NCI-H82 treated with DMSO at 0.1 percent for 48 hours (cell line): ENCODE measurements around the gene EEPD1.
A peak's percentile ranks its signal among the peaks of the same experiment; 100 is the strongest.
"Not testable (repeated sequence)": the region's sequence is repeated elsewhere in the genome, so short reads cannot be mapped to it uniquely, and the experiment has no call there.

Experiments used
- DNase-seq: peaks from one replicate; lab custom pipeline; 2025; ENCODE audit not compliant: unreplicated experiment; lab: John Stamatoyannopoulos, UW

The EEPD1 gene

GRCh38 chr7:36314491-36314890 lies 161.4 kb downstream of the EEPD1 start:
- DNase-seq = no peak

DNA sequence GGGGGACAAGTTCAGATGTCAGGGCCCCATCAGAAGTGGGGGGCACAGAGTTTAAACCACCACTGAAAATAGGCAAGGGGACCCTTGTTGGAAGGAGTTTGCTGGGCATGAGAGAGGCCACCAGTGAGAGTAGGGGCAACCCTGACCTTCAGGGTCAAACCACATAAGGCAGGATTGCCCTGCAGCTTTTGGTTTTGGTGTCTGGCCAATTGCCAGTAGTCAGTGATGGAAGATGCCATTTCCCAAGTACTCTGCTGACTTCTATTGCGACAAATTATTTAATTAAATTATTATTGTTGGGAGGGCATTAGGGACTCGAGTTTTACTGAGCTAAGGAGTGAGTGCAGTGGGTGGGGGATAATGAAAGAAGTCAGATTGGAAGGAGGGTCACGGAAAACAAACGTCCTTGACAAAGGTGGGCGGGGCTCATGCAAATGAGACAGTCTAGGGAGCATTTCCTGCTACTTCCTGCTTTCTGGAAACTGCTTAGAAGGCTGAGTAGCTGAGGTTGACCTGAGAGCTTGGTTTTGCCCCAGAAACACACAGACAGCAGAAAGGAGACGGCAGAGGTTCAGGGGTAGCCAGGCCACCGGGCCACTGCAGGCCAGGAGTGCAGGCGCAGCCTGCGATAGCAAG lies 162.4 kb downstream of the EEPD1 start:
- DNase-seq = no peak

GRCh38 chr7:36316319-36316718 lies 163.3 kb downstream of the EEPD1 start:
- DNase-seq = peak; percentile 3

GRCh38 chr7:36317276-36317675 lies 164.2 kb downstream of the EEPD1 start:
- DNase-seq = peak; percentile 38

DNA sequence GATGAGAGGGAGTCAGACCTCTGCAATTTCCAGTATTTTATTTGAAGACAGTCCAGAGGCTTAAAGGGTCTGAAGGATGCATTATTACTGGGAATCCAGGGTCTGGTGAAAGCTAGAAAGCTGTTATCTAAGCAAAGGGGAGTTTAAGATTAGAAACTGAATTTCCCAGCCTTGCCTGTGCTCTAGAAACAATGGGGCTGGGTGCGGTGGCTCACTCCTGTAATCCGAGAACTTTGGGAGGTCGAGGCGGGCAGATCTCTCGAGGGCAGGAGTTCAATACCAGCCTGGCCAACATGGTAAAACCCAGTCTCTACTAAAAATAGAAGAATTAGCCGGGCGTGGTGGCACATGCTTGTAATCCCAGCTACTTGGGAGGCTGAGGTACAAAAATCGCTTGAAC lies 165.1 kb downstream of the EEPD1 start:
- DNase-seq = no peak

- not testable (repeated sequence) for DNase-seq
These were observed 168.2 kb downstream of the EEPD1 start for GRCh38 chr7:36321284-36321683.

DNA sequence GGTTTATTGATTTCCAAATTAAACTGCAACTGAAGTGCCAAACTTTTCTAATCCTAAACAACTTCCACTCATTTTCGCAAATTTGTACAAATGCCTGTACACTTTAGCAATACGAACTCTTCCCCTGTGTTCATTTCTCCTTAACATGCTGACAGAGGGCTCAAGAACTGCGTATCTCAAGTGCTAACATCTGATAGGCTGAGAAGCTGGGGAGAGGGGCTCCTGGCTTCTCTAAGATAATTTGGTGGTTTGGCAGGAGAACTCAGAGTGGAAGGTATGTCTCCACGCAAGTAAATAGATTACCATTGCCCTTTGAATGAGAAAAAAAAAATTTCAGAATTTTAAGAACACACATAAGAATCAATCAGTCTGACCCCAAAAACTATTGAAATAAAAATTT lies 183.3 kb downstream of the EEPD1 start:
- DNase-seq = no peak

GRCh38 chr7:36338256-36338655 lies 185.2 kb downstream of the EEPD1 start:
- no peak for DNase-seq

GRCh38 chr7:36343548-36343947 lies 190.5 kb downstream of the EEPD1 start:
- DNase-seq = no peak

DNA sequence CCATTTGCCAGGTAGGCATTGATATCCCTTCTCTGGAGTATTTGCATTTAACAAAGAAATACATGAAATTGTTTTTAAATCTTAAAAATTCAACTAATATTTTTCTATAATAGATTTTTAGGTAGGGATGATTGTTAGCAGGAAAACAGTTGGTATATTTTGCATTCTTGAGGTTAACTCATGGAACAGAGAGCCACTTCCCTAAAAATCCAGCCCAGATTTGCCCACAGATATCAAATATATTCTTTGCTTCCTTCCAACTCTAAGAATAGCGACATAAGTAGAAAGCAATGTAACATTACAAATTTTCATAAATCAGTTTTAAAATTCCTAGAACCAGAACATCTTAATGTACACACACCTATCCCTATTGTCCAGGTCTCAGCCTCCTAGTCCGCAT lies 191.6 kb downstream of the EEPD1 start:
- no peak for DNase-seq

- no peak for DNase-seq
These were observed 193.3 kb downstream of the EEPD1 start for GRCh38 chr7:36346260-36346831.

DNA sequence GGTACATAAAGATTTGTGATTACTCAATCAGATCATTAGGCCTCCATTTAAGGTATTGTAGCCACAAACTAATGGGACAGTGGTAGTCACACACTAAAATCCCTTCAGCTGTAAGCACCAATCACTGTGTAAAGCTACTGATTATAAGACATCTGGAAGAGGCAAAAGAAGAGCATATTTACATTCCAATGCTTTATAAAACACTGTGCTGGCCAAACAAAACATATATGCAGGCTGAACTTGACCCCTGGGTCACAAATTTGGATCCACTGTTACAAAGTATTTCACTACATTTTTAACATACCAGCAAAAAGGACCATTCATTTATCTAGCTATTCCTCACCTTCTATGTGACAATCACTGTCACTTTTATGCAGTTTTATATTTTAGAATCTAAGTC lies 195.2 kb downstream of the EEPD1 start:
- no peak for DNase-seq

DNA sequence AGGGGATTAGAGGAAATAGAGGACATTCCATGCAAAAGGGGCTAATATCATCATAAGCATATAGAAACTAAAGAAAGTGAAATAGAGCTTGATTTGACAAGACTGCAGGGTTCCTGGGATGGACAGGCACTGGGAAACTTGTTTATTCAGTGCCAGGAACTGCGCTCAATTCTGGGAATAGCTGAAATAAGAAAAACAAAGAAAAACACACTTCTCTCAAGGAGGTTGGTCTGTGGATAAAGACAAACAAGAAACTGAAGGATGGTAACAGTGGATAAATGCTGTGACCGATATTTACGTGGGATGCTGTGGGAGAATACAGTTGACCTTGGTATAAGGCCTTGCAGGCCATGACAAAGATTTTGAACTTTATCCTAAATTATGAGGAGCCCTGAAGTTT lies 195.7 kb downstream of the EEPD1 start:
- DNase-seq = no peak

DNA sequence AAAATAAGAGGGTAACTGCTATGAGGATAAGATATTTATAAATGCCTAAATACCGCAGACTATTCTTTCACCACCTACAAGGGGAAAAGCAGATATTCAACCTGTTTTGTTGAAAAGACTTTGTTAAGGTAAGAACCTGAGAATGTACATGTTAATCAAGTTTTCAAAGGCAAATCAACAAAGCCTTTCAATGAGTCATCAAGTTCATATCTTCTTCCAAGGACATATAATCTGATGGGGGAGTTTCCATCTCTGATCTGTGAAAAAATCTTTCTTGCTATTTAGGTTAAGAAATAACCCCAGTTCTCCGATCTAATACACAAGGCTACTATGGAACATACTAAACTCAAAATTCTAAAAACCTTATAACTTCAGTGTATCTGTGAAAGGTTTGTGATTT lies 196.6 kb downstream of the EEPD1 start:
- no peak for DNase-seq
